ENCODE measurements around the gene CACNA1B. TPM values are rescaled to one million over a fixed set of nuclear protein-coding genes. Genes with fewer than 3 reads are reported as not detected.

Gene CACNA1B
- total and polyA plus RNA-seq, 8 donors, result 0.03 to 2.2 (median 0.51) TPM; not detected in 2

GRCh38 chr9:138059196-138059595 is 181.6 kb downstream of the CACNA1B start:
- no peaks in the 10 kb centered on the region for H3K36me3 ChIP-seq
- intact Hi-C loops (cut with DNase I; ENCODE audit: low total_unique reads), result no loop called here
- no peak overlapping the region for H3K4me3 ChIP-seq
- H3K27ac ChIP-seq, result no peak overlapping the region
- H3K9me3 ChIP-seq, result no peaks in the 10 kb centered on the region
- DNase-seq, result no peak
- no peak for TF ChIP-seq EP300 (IDR thresholded peaks at IDR 0.05)
- TF ChIP-seq POLR2A (IDR thresholded peaks at IDR 0.05), result no peak
- TF ChIP-seq, protein P1, sequence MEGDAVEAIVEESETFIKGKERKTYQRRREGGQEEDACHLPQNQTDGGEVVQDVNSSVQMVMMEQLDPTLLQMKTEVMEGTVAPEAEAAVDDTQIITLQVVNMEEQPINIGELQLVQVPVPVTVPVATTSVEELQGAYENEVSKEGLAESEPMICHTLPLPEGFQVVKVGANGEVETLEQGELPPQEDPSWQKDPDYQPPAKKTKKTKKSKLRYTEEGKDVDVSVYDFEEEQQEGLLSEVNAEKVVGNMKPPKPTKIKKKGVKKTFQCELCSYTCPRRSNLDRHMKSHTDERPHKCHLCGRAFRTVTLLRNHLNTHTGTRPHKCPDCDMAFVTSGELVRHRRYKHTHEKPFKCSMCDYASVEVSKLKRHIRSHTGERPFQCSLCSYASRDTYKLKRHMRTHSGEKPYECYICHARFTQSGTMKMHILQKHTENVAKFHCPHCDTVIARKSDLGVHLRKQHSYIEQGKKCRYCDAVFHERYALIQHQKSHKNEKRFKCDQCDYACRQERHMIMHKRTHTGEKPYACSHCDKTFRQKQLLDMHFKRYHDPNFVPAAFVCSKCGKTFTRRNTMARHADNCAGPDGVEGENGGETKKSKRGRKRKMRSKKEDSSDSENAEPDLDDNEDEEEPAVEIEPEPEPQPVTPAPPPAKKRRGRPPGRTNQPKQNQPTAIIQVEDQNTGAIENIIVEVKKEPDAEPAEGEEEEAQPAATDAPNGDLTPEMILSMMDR (IDR thresholded peaks at IDR 0.05), result no peak
- TF ChIP-seq POLR2AphosphoS5 (IDR thresholded peaks at IDR 0.05), result no peak
- no peaks in the 10 kb centered on the region for H3K4me1 ChIP-seq
- WGBS, 5 donors, result 72 to 83% (median 76%) methylated on average over 3 of the region's 3 CpGs
- peaks cover 0 to 9% (median 0%) of the 10 kb centered on the region in 3 donors for H3K27me3 ChIP-seq

DNA sequence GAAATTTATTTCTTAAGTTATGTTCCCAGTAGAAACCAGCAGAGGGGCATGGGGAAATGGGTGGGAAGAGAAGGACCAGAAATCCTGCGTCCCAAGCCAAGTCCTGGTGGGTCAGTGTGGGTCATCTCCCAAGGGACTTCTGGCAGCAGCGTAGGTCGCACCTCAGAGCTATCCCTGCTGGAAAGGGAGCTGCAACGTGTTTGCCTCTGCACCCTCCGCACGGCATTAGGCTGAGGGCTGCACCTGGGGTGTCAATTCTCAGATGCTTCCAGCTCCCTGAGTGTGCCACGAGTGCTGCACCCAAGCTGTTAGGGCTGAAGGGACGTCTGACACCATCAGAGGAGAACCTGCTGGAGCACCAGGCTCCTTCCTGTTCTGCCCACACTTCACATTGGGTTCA is 182.8 kb downstream of the CACNA1B start:
- 72 to 89% (median 74%) methylated on average over 4 to 8 of the region's 8 CpGs for WGBS, 5 donors
- H3K9me3 ChIP-seq, result no peaks in the 10 kb centered on the region
- H3K4me1 ChIP-seq, result no peaks in the 10 kb centered on the region
- intact Hi-C loops (cut with DNase I; ENCODE audit: low total_unique reads), result no loop called here
- H3K4me3 ChIP-seq, result no peak overlapping the region
- TF ChIP-seq POLR2AphosphoS5 (IDR thresholded peaks at IDR 0.05) (no peak), POLR2A (IDR thresholded peaks at IDR 0.05) (no peak), EP300 (IDR thresholded peaks at IDR 0.05) (no peak)
- TF ChIP-seq, protein P1 (IDR thresholded peaks at IDR 0.05), result no peak
- no peaks in the 10 kb centered on the region for H3K36me3 ChIP-seq
- H3K27me3 ChIP-seq, result peaks cover 0 to 20% (median 0%) of the 10 kb centered on the region in 3 donors
- no peak for DNase-seq
- H3K27ac ChIP-seq, result no peak overlapping the region

GRCh38 chr9:138060881-138061280 is 183.3 kb downstream of the CACNA1B start:
- Histone ChIP-seq H3K27ac (no peak overlapping the region), H3K9me3 (no peaks in the 10 kb centered on the region), H3K36me3 (no peaks in the 10 kb centered on the region), H3K4me1 (no peaks in the 10 kb centered on the region), H3K4me3 (no peak overlapping the region), H3K27me3 (peaks cover 0 to 25% (median 0%) of the 10 kb centered on the region in 3 donors)
- DNase-seq, result no peak
- WGBS, 5 donors, result 75 to 94% (median 82%) methylated on average over 8 of the region's 8 CpGs
- no peak for TF ChIP-seq EP300 (IDR thresholded peaks at IDR 0.05)
- TF ChIP-seq, protein P1 (IDR thresholded peaks at IDR 0.05), result no peak
- no peak for TF ChIP-seq POLR2AphosphoS5 (IDR thresholded peaks at IDR 0.05)
- TF ChIP-seq POLR2A (IDR thresholded peaks at IDR 0.05), result no peak
- intact Hi-C loops (cut with DNase I; ENCODE audit: low total_unique reads), result no loop called here

DNA sequence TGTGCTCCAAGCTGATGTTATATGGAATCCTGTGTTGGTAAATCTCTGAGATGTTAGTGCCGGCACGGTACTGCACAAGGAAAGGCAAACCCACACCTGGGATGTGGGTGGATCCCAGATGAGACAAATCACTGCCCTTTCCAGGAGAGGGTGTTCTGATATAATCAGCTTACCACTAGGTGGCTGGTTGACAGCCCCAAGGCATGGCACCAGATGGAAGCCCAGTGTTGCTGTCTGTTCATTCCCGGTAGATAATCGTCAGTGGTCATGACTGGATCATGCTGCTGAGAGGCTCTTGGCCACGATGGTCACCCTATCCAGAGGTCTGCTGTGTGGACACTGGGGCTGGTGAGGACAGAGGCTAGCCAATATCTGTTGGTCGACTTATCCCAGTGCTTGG is 184.0 kb downstream of the CACNA1B start:
- intact Hi-C loops (cut with DNase I; ENCODE audit: low total_unique reads), result no loop called here
- peaks cover 0 to 25% (median 0%) of the 10 kb centered on the region in 3 donors for H3K27me3 ChIP-seq
- no peak overlapping the region for H3K27ac ChIP-seq
- no peaks in the 10 kb centered on the region for H3K9me3 ChIP-seq
- no peaks in the 10 kb centered on the region for H3K4me1 ChIP-seq
- DNase-seq, result no peak
- H3K36me3 ChIP-seq, result no peaks in the 10 kb centered on the region
- no peak for TF ChIP-seq EP300 (IDR thresholded peaks at IDR 0.05)
- no peak for TF ChIP-seq POLR2AphosphoS5 (IDR thresholded peaks at IDR 0.05)
- TF ChIP-seq, protein P1 (IDR thresholded peaks at IDR 0.05), result no peak
- TF ChIP-seq POLR2A (IDR thresholded peaks at IDR 0.05), result no peak
- 78 to 85% (median 82%) methylated on average over 6 of the region's 6 CpGs for WGBS, 5 donors
- no peak overlapping the region for H3K4me3 ChIP-seq
